Measurements from ENCODE around the gene AFAP1.

The AFAP1 gene

DNA sequence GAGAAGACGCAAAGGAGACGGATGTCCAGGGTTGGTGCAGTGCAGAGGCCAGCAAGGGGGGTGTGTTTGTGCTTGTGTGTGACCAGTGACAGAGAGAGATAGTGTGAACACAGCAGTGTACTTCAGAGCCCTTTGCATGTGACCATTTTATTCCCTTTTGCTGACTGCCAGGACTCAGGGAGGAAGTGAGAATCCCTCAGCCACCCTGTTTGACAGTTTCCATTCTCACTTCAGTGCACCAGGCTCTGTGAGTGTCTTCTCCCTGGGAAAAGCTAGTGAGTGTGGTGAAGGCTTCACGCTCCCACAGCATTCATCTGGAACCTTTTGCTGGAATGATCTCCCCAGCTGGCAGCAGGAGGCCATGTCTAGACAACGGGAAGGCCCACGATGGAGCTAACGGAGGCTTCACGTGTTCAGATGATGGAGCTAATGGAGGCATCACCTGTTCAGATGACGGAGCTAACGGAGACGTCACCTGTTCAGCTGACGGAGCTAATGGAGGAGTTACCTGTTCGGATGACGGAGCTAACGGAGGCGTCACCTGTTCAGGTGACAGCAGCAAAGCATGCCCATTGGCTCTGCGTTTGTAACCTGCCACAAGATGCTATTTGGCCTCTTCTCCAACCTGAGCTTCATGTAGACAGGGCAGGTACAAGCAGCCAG lies 195.4 kb downstream of the AFAP1 start:
- ChIA-PET POLR2A (no interaction called here), CTCF (interaction anchor here (1.6 kb wide), 1 partner anchor 14 kb away, joined by 6 read pairs; no protein-coding TSS in a partner anchor)
- no peaks in the 10 kb centered on the region for H3K36me3 ChIP-seq (ENCODE audit: control insufficient read depth in 2 of 2, insufficient read depth in 1 of 2, low read length in 2 of 2)
- H3K4me3 ChIP-seq (ENCODE audit: low read depth, low read length) = no peak overlapping the region
- H3K4me1 ChIP-seq (ENCODE audit: control insufficient read depth, insufficient read depth, low read length) = no peaks in the 10 kb centered on the region
- H3K27ac ChIP-seq (ENCODE audit: extremely low read depth, low read depth, low read length) = no peak overlapping the region
- TF ChIP-seq, protein P1, sequence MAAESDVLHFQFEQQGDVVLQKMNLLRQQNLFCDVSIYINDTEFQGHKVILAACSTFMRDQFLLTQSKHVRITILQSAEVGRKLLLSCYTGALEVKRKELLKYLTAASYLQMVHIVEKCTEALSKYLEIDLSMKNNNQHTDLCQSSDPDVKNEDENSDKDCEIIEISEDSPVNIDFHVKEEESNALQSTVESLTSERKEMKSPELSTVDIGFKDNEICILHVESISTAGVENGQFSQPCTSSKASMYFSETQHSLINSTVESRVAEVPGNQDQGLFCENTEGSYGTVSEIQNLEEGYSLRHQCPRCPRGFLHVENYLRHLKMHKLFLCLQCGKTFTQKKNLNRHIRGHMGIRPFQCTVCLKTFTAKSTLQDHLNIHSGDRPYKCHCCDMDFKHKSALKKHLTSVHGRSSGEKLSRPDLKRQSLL (tag by site-specific recombination; IDR thresholded peaks at IDR 0.05) = peak; percentile 77; the same call in 1 of the 2 replicates
- TF ChIP-seq ZNF132 (tag by site-specific recombination; IDR thresholded peaks at IDR 0.05; ENCODE audit: borderline replicate concordance) = no peak
- TF ChIP-seq, protein P2, sequence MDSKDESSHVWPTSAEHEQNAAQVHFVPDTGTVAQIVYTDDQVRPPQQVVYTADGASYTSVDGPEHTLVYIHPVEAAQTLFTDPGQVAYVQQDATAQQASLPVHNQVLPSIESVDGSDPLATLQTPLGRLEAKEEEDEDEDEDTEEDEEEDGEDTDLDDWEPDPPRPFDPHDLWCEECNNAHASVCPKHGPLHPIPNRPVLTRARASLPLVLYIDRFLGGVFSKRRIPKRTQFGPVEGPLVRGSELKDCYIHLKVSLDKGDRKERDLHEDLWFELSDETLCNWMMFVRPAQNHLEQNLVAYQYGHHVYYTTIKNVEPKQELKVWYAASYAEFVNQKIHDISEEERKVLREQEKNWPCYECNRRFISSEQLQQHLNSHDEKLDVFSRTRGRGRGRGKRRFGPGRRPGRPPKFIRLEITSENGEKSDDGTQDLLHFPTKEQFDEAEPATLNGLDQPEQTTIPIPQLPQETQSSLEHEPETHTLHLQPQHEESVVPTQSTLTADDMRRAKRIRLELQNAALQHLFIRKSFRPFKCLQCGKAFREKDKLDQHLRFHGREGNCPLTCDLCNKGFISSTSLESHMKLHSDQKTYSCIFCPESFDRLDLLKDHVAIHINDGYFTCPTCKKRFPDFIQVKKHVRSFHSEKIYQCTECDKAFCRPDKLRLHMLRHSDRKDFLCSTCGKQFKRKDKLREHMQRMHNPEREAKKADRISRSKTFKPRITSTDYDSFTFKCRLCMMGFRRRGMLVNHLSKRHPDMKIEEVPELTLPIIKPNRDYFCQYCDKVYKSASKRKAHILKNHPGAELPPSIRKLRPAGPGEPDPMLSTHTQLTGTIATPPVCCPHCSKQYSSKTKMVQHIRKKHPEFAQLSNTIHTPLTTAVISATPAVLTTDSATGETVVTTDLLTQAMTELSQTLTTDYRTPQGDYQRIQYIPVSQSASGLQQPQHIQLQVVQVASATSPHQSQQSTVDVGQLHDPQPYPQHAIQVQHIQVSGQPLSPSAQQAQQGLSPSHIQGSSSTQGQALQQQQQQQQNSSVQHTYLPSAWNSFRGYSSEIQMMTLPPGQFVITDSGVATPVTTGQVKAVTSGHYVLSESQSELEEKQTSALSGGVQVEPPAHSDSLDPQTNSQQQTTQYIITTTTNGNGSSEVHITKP (tag by site-specific recombination; IDR thresholded peaks at IDR 0.05) = no peak
- no peaks in the 10 kb centered on the region for H3K9me3 ChIP-seq (ENCODE audit: control insufficient read depth, insufficient read depth, low read depth, low read length)

DNA sequence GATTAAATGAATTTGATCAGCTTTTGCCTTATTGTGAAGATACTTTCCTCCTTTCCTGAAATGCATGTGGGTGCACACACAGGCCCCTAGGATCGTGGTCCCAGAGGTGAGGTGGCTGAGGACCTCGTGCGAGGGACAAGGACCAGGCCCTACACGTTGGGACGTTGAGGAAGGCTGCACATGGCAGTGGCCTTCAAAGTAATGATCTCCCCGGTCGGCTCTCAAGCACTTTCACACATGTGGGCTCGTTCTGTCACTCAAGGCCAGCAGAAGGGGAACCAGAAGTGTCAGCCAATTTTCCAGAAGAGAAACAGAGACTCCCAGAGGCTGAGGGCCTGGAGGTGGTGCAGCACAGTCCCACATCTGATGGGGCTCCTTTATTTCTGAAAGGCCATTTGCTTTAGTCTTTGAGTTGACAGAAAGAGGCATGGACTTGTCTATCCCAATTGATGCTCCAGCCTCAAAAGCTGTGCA lies 196.8 kb downstream of the AFAP1 start:
- no peak overlapping the region for H3K4me3 ChIP-seq (ENCODE audit: low read depth, low read length)
- H3K9me3 ChIP-seq (ENCODE audit: control insufficient read depth, insufficient read depth, low read depth, low read length) = no peaks in the 10 kb centered on the region
- H3K27ac ChIP-seq (ENCODE audit: extremely low read depth, low read depth, low read length) = no peak overlapping the region
- H3K4me1 ChIP-seq (ENCODE audit: control insufficient read depth, insufficient read depth, low read length) = no peaks in the 10 kb centered on the region
- POLR2A ChIA-PET = no interaction called here
- H3K36me3 ChIP-seq (ENCODE audit: control insufficient read depth in 2 of 2, insufficient read depth in 1 of 2, low read length in 2 of 2) = no peaks in the 10 kb centered on the region
- CTCF ChIA-PET = interaction anchor here (1.1 to 1.6 kb wide), 2 partner anchors 16 to 19 kb away, joined by 3 to 6 read pairs; no protein-coding TSS in a partner anchor
- no peak for TF ChIP-seq SETDB1 (IDR thresholded peaks at IDR 0.05; ENCODE audit: insufficient read length, low read length)
- TF ChIP-seq, protein P2 (tag by site-specific recombination; IDR thresholded peaks at IDR 0.05) = no peak
- TF ChIP-seq, protein P3, sequence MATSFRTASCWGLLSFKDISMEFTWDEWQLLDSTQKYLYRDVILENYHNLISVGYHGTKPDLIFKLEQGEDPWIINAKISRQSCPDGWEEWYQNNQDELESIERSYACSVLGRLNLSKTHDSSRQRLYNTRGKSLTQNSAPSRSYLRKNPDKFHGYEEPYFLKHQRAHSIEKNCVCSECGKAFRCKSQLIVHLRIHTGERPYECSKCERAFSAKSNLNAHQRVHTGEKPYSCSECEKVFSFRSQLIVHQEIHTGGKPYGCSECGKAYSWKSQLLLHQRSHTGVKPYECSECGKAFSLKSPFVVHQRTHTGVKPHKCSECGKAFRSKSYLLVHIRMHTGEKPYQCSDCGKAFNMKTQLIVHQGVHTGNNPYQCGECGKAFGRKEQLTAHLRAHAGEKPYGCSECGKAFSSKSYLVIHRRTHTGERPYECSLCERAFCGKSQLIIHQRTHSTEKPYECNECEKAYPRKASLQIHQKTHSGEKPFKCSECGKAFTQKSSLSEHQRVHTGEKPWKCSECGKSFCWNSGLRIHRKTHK (tag by site-specific recombination; IDR thresholded peaks at IDR 0.05) = no peak
- TF ChIP-seq, protein P1 (tag by site-specific recombination; IDR thresholded peaks at IDR 0.05) = no peak
- TF ChIP-seq, protein P4, sequence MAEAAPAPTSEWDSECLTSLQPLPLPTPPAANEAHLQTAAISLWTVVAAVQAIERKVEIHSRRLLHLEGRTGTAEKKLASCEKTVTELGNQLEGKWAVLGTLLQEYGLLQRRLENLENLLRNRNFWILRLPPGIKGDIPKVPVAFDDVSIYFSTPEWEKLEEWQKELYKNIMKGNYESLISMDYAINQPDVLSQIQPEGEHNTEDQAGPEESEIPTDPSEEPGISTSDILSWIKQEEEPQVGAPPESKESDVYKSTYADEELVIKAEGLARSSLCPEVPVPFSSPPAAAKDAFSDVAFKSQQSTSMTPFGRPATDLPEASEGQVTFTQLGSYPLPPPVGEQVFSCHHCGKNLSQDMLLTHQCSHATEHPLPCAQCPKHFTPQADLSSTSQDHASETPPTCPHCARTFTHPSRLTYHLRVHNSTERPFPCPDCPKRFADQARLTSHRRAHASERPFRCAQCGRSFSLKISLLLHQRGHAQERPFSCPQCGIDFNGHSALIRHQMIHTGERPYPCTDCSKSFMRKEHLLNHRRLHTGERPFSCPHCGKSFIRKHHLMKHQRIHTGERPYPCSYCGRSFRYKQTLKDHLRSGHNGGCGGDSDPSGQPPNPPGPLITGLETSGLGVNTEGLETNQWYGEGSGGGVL (tag by site-specific recombination; IDR thresholded peaks at IDR 0.05) = no peak
- TF ChIP-seq GFI1B (tag by site-specific recombination; IDR thresholded peaks at IDR 0.05) = no peak
- TF ChIP-seq ZNF16 (tag by site-specific recombination; IDR thresholded peaks at IDR 0.05; ENCODE audit: low read depth) = no peak
- TF ChIP-seq ZNF830 (tag by site-specific recombination; IDR thresholded peaks at IDR 0.05; ENCODE audit: low read depth) = no peak
- no peak for TF ChIP-seq ZNF624 (tag by site-specific recombination; IDR thresholded peaks at IDR 0.05)
- no peak for TF ChIP-seq GLI4 (tag by site-specific recombination; IDR thresholded peaks at IDR 0.05)
- TF ChIP-seq, protein P5, sequence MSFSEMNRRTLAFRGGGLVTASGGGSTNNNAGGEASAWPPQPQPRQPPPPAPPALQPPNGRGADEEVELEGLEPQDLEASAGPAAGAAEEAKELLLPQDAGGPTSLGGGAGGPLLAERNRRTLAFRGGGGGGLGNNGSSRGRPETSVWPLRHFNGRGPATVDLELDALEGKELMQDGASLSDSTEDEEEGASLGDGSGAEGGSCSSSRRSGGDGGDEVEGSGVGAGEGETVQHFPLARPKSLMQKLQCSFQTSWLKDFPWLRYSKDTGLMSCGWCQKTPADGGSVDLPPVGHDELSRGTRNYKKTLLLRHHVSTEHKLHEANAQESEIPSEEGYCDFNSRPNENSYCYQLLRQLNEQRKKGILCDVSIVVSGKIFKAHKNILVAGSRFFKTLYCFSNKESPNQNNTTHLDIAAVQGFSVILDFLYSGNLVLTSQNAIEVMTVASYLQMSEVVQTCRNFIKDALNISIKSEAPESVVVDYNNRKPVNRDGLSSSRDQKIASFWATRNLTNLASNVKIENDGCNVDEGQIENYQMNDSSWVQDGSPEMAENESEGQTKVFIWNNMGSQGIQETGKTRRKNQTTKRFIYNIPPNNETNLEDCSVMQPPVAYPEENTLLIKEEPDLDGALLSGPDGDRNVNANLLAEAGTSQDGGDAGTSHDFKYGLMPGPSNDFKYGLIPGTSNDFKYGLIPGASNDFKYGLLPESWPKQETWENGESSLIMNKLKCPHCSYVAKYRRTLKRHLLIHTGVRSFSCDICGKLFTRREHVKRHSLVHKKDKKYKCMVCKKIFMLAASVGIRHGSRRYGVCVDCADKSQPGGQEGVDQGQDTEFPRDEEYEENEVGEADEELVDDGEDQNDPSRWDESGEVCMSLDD (tag by site-specific recombination; IDR thresholded peaks at IDR 0.05) = no peak
- TF ChIP-seq ZFP37 (tag by site-specific recombination; IDR thresholded peaks at IDR 0.05) = no peak
- no peak for TF ChIP-seq ZNF114 (tag by site-specific recombination; IDR thresholded peaks at IDR 0.05)
- no peak for TF ChIP-seq EGR2 (tag by site-specific recombination; IDR thresholded peaks at IDR 0.05; ENCODE audit: low read depth)
- TF ChIP-seq KLF8 (tag by site-specific recombination; IDR thresholded peaks at IDR 0.05) = no peak
